Common myeloid progenitor, CD34-positive (primary cell): Measurements from ENCODE around the gene COQ3.

Experiments
- CTCF ChIA-PET: fragments of 350-600 bp; sonication (Branson Sonifier 250); formaldehyde crosslinking; loops from one replicate; lab custom pipeline; 2021; ENCODE audit warnings: antibody characterized with exemption; lab: Charles Lee
- POLR2A ChIA-PET: fragments of 350-600 bp; sonication (Branson Sonifier 250); formaldehyde crosslinking; loops from one replicate; lab custom pipeline; 2021; ENCODE audit warnings: antibody characterized with exemption; lab: Charles Lee
- DNase-seq, 3 donors: peaks; one replicate each; pipeline versions ENCODE4 v3.0.0 to v3.0.0-alpha.2; 2013
- H3K27ac ChIP-seq, 2 experiments: 1 replicate in 1 of 2; 2 replicates in 1 of 2; pipeline ENCODE4 v1.7.0; 2013; ENCODE audit warnings: inconsistent platforms in 2 of 2, low read length in 2 of 2, mild to moderate bottlenecking in 2 of 2, low read depth in 1 of 2, moderate library complexity in 1 of 2; ENCODE audit not compliant: severe bottlenecking in 2 of 2, insufficient read depth in 1 of 2, poor library complexity in 1 of 2
- H3K27me3 ChIP-seq, 5 experiments: replicated peaks in 2 of 5; 1 replicate in 3 of 5; 2 replicates in 2 of 5; pipeline versions ENCODE4 v1.6.1 to v1.7.0; 2013; ENCODE audit warnings: low read length in 4 of 5, mild to moderate bottlenecking in 2 of 5, moderate library complexity in 2 of 5, inconsistent platforms in 1 of 5; ENCODE audit not compliant: insufficient read depth in 5 of 5, control insufficient read depth in 4 of 5
- H3K36me3 ChIP-seq, 4 experiments: 1 replicate in 2 of 4; 2 replicates in 2 of 4; pipeline versions ENCODE4 v1.6.1 to v1.7.0; 2013; ENCODE audit warnings: low read length in 3 of 4, control low read depth in 1 of 4, mild to moderate bottlenecking in 1 of 4; ENCODE audit not compliant: control insufficient read depth in 4 of 4, insufficient read depth in 4 of 4
- H3K4me1 ChIP-seq, 4 experiments: 1 replicate in 3 of 4; 2 replicates in 1 of 4; pipeline versions ENCODE4 v1.6.1 to v1.7.1; 2013; ENCODE audit warnings: low read length in 3 of 4, mild to moderate bottlenecking in 3 of 4, control low read depth in 1 of 4, inconsistent platforms in 1 of 4, moderate library complexity in 1 of 4; ENCODE audit not compliant: control insufficient read depth in 4 of 4, insufficient read depth in 4 of 4; ENCODE audit errors: control extremely low read depth in 1 of 4
- H3K4me3 ChIP-seq, 7 experiments: 1 replicate in 4 of 7; 2 replicates in 3 of 7; pipeline versions ENCODE4 v1.5.1 to v1.7.0; 2013; ENCODE audit warnings: mild to moderate bottlenecking in 7 of 7, low read length in 6 of 7, moderate library complexity in 6 of 7, inconsistent platforms in 2 of 7, low read depth in 2 of 7, control low read depth in 1 of 7; ENCODE audit not compliant: insufficient read depth in 4 of 7, control insufficient read depth in 1 of 7; ENCODE audit errors: extremely low read depth in 1 of 7
- H3K9me3 ChIP-seq, 5 experiments: 1 replicate in 4 of 5; 2 replicates in 1 of 5; pipeline versions ENCODE4 v1.6.1 to v1.7.1; 2013; ENCODE audit warnings: low read length in 4 of 5, mild to moderate bottlenecking in 2 of 5, inconsistent platforms in 1 of 5, low read depth in 1 of 5, moderate library complexity in 1 of 5; ENCODE audit not compliant: control insufficient read depth in 4 of 5, insufficient read depth in 2 of 5; ENCODE audit errors: control extremely low read depth in 1 of 5
- WGBS: methylation state at CpG from one replicate; pipeline ENCODE4 v1.1.5; 2013; ENCODE audit not compliant: insufficient coverage; 5-methylcytosine and 5-hydroxymethylcytosine counted together

Gene COQ3

GRCh38 chr6:99362678-99363268 lies 31.2 kb downstream of the COQ3 start:
- no peaks in the 10 kb centered on the region for H3K9me3 ChIP-seq
- H3K4me3 ChIP-seq, result no peak overlapping the region
- ChIA-PET POLR2A (no interaction called here), CTCF (interaction anchor here (1.4 kb wide), 1 partner anchor 31 kb away, joined by 3 read pairs; the partner anchor contains the start of gene COQ3)
- H3K27ac ChIP-seq, result no peak overlapping the region
- peaks cover 0 to 9% (median 6%) of the 10 kb centered on the region in 5 experiments for H3K27me3 ChIP-seq
- H3K36me3 ChIP-seq, result no peaks in the 10 kb centered on the region
- peak in 1 of 3 donors; percentile 11 for DNase-seq
- 100% methylated on average over 1 of the region's 1 CpG for WGBS
- H3K4me1 ChIP-seq, result no peaks in the 10 kb centered on the region

- Histone ChIP-seq H3K27ac (no peak overlapping the region), H3K27me3 (peaks cover 0 to 25% (median 15%) of the 10 kb centered on the region in 5 experiments), H3K36me3 (no peaks in the 10 kb centered on the region), H3K4me3 (no peak overlapping the region), H3K9me3 (no peaks in the 10 kb centered on the region), H3K4me1 (no peaks in the 10 kb centered on the region)
- ChIA-PET CTCF (no interaction called here), POLR2A (no interaction called here)
- DNase-seq, result no peak
- WGBS, result no CpG with 5 or more reads among the region's 1 CpG
Measured at GRCh38 chr6:99359800-99360199, 34.2 kb downstream of the COQ3 start.

GRCh38 chr6:99356641-99357040 lies 37.4 kb downstream of the COQ3 start:
- WGBS, result 91% methylated on average over 1 of the region's 1 CpG
- DNase-seq, result no peak
- POLR2A ChIA-PET, result no interaction called here
- CTCF ChIA-PET, result no interaction called here
- Histone ChIP-seq H3K36me3 (no peaks in the 10 kb centered on the region), H3K4me3 (no peak overlapping the region), H3K27ac (no peak overlapping the region), H3K9me3 (no peaks in the 10 kb centered on the region), H3K27me3 (peaks cover 4 to 40% (median 20%) of the 10 kb centered on the region in 5 experiments), H3K4me1 (no peaks in the 10 kb centered on the region)

- POLR2A ChIA-PET, result no interaction called here
- H3K27me3 ChIP-seq, result peaks cover 16 to 55% (median 21%) of the 10 kb centered on the region in 5 experiments
- 94% methylated on average over 4 of the region's 4 CpGs for WGBS
- H3K4me1 ChIP-seq, result peaks cover 0 to 4% (median 1%) of the 10 kb centered on the region in 4 experiments
- no peak for DNase-seq
- no peak overlapping the region for H3K4me3 ChIP-seq
- H3K36me3 ChIP-seq, result no peaks in the 10 kb centered on the region
- no peaks in the 10 kb centered on the region for H3K9me3 ChIP-seq
- no peak overlapping the region for H3K27ac ChIP-seq
- CTCF ChIA-PET, result no interaction called here
Measured at GRCh38 chr6:99354983-99355382, 39.0 kb downstream of the COQ3 start.

GRCh38 chr6:99353126-99353525 lies 40.9 kb downstream of the COQ3 start:
- H3K4me3 ChIP-seq, result no peak overlapping the region
- ChIA-PET CTCF (interaction anchor here (1.2 to 1.5 kb wide), 2 partner anchors 8 to 23 kb away, joined by 4 to 5 read pairs; no protein-coding TSS in a partner anchor), POLR2A (no interaction called here)

GRCh38 chr6:99350573-99350972 lies 43.4 kb downstream of the COQ3 start:
- H3K4me3 ChIP-seq, result no peak overlapping the region
- H3K9me3 ChIP-seq, result no peaks in the 10 kb centered on the region
- ChIA-PET POLR2A (no interaction called here), CTCF (no interaction called here)
- no peak for DNase-seq
- H3K36me3 ChIP-seq, result no peaks in the 10 kb centered on the region
- H3K27me3 ChIP-seq, result peaks cover 25 to 84% (median 38%) of the 10 kb centered on the region in 5 experiments
- H3K4me1 ChIP-seq, result peaks cover 0 to 14% (median 11%) of the 10 kb centered on the region in 4 experiments
- WGBS, result 37% methylated on average over 3 of the region's 10 CpGs
- no peak overlapping the region for H3K27ac ChIP-seq

More at GRCh38 chr6:99353126-99353525, 40.9 kb downstream of the COQ3 start:
- no peaks in the 10 kb centered on the region for H3K9me3 ChIP-seq
- H3K27me3 ChIP-seq, result peaks cover 27 to 69% (median 29%) of the 10 kb centered on the region in 5 experiments
- DNase-seq, result peak in 1 of 3 donors; percentile 10
- WGBS, result 83% methylated on average over 6 of the region's 9 CpGs
- peaks cover 0 to 14% (median 11%) of the 10 kb centered on the region in 4 experiments for H3K4me1 ChIP-seq
- H3K27ac ChIP-seq, result no peak overlapping the region
- no peaks in the 10 kb centered on the region for H3K36me3 ChIP-seq
